Left lung (tissue), 10 donors: Measurements from ENCODE around the gene FCRL6. TPM values are rescaled to one million over a fixed set of nuclear protein-coding genes. Genes with fewer than 3 reads are reported as not detected.

Source experiments
- ATAC-seq: fragments of 200-7000 bp; cut with Tn5 transposase; one replicate; pipeline ENCODE4 v1.9.1; 2020; ENCODE audit warnings: moderate library complexity
- DNase-seq, 4 donors: peaks; one replicate each; pipeline ENCODE4 v3.0.0-alpha.2; 2013 to 2020
- H3K27ac ChIP-seq, 2 donors: fragments of 200-600 bp; sonication (generic) in 1 of 2; one replicate each; pipeline versions ENCODE4 v1.5.0 to v1.8.0; 2020 to 2021
- H3K27me3 ChIP-seq, 2 donors: fragments of 200-600 bp; sonication (generic) in 1 of 2; one replicate each; pipeline versions ENCODE4 v1.5.0 to v1.8.0; 2020 to 2021
- H3K36me3 ChIP-seq, 2 donors: fragments of 200-600 bp; sonication (generic) in 1 of 2; one replicate each; pipeline versions ENCODE4 v1.5.0 to v1.8.0; 2020 to 2021
- H3K4me1 ChIP-seq, 2 donors: fragments of 200-600 bp; one replicate each; pipeline ENCODE4 v1.8.0; 2021
- H3K4me3 ChIP-seq, 2 donors: fragments of 200-600 bp; sonication (generic) in 1 of 2; one replicate each; pipeline versions ENCODE4 v1.5.0 to v1.8.0; 2020 to 2021; ENCODE audit warnings: mild to moderate bottlenecking in 1 of 2
- H3K9me3 ChIP-seq, 2 donors: fragments of 200-600 bp; sonication (generic) in 1 of 2; one replicate each; pipeline versions ENCODE4 v1.5.0 to v1.8.0; 2020 to 2021
- intact Hi-C, 2 donors: fragments of 100-400 bp; cut with DNase I; formaldehyde crosslinking; loops; one replicate each; pipeline versions ENCODE4 v1.11.2 to v1.14.2; 2022
- polyA plus RNA-seq, 6 donors: library from polyadenylated mRNA; unstranded; fragments of 120-200 nt; gene quantifications; one replicate each; pipeline ENCODE4 v1.2.1, GENCODE V29; 2013; ENCODE audit not compliant: insufficient read length in 6 of 6
- total RNA-seq, 2 donors: library from RNA; stranded (reverse); fragmentation: NEBNext Ultra II Directional; extraction: Animal tissue kit (Norgen Biotek cat#: 25700); gene quantifications; one replicate each; pipeline ENCODE4 v1.2.1, GENCODE V29; 2021
- TF ChIP-seq, protein P1 (sequence below), 2 donors: fragments of 200-600 bp; sonication (generic) in 1 of 2; IDR thresholded peaks; one replicate each; pipeline versions ENCODE4 v1.5.0 to v1.8.0; 2021; ENCODE audit warnings: antibody characterized with exemption in 2 of 2
- donor health status: DM: no; HTN: yes; CAD: no.
- donor health status: DM: no; HTN: no; CAD: no.

Gene FCRL6
- total and polyA plus RNA-seq, 8 donors: 0.38 to 2.2 (median 0.50) TPM

DNA sequence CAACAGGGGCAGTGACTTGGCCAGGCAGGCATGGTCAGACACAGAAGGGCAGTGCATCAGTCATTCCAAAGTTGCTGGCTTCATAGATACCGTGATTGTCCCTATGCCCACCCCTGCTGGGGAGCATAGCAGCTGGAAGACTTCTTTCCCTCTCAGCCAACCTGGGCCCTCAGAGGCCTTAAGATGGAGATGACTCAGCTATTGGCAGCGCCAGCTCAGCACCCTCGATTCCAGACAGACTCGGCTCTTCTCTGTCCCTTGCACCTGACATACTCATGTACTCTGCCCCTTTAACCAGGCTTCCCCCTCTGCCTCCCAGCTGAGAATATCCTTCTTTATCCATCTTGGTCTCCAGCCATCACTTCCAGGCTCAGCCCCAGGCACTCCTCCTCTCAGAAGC, 41.3 kb downstream of the FCRL6 start:
- H3K9me3 ChIP-seq: no peaks in the 10 kb centered on the region
- ATAC-seq: no peak
- no peak overlapping the region for H3K27ac ChIP-seq
- intact Hi-C loops: no loop called here
- no peaks in the 10 kb centered on the region for H3K27me3 ChIP-seq
- H3K4me1 ChIP-seq: peaks cover 0 to 7% of the 10 kb centered on the region in 2 donors
- no peak overlapping the region for H3K4me3 ChIP-seq
- H3K36me3 ChIP-seq: no peaks in the 10 kb centered on the region
- no peak for DNase-seq
- TF ChIP-seq, protein P1, sequence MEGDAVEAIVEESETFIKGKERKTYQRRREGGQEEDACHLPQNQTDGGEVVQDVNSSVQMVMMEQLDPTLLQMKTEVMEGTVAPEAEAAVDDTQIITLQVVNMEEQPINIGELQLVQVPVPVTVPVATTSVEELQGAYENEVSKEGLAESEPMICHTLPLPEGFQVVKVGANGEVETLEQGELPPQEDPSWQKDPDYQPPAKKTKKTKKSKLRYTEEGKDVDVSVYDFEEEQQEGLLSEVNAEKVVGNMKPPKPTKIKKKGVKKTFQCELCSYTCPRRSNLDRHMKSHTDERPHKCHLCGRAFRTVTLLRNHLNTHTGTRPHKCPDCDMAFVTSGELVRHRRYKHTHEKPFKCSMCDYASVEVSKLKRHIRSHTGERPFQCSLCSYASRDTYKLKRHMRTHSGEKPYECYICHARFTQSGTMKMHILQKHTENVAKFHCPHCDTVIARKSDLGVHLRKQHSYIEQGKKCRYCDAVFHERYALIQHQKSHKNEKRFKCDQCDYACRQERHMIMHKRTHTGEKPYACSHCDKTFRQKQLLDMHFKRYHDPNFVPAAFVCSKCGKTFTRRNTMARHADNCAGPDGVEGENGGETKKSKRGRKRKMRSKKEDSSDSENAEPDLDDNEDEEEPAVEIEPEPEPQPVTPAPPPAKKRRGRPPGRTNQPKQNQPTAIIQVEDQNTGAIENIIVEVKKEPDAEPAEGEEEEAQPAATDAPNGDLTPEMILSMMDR (IDR thresholded peaks at IDR 0.05): no peak

DNA sequence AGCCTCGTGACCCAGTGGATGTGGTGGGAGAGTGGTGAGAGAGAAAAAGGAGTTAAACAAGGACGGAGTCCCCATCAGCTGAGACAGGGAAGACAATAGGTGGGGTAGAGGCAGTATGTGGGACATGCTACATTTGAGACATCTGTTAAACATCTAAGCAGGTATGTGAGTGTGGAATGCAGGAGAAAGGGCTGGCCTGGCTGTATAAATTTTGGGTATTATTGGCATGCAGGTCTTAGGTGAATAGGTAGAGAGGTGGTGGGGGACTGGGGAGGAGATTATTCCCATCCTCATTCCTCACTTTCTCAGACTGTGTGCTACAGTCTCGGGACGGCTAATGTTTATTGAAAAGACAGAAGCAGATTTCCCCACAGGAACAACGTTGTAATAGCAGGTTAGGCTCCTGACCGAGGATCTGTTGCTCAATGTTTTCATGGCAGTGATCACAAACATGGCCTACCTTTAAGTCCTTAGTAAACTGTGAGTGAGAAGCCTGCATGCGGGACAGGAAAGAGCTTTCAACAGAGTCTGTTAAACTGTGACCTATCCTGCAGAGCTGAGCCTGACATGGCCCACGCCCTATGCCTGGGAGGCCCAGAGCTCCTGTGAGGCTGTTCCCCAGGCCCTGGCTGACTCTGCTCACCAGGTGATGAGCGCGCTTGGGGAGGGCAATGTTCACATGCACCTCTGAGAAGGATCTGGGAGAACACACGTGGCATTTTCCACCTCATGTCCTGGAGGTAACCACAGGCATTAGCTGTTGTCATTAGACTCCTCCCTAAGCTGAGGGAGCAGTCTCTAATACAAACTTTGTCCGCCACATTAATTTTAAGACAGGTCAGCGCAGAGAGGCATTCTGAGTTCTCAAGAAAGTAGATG, 43.8 kb downstream of the FCRL6 start:
- ATAC-seq (no peak), DNase-seq (no peak)
- Histone ChIP-seq H3K27me3 (no peaks in the 10 kb centered on the region), H3K4me3 (no peak overlapping the region), H3K4me1 (peaks cover 0 to 22% of the 10 kb centered on the region in 2 donors), H3K36me3 (no peaks in the 10 kb centered on the region), H3K9me3 (no peaks in the 10 kb centered on the region), H3K27ac (no peak overlapping the region)
- intact Hi-C loops: no loop called here
- TF ChIP-seq, protein P1 (IDR thresholded peaks at IDR 0.05): no peak

DNA sequence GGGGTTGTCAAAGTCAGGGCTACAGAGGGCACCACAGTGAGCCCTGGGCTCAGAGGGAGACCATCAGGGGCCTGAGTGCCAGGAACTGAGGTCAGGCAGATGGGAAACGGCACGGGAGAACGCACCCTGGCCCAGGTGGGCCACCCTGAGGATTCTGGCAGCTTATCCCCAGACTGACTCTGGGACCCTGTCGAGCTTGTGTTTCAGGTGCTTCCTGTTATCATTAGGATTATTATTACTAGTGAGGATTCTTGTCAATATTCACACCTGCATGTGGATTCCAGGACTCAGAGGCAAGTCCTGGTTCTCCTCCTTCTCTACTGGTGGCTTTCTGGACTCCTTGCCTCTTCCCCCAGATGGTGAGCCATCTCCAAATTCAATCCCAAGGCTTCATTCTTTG, 45.1 kb downstream of the FCRL6 start:
- H3K4me3 ChIP-seq: no peak overlapping the region
- no peaks in the 10 kb centered on the region for H3K27me3 ChIP-seq
- no peaks in the 10 kb centered on the region for H3K36me3 ChIP-seq
- peaks cover 0 to 22% of the 10 kb centered on the region in 2 donors for H3K4me1 ChIP-seq
- ATAC-seq (no peak), DNase-seq (no peak)
- intact Hi-C loops: no loop called here
- H3K9me3 ChIP-seq: no peaks in the 10 kb centered on the region
- TF ChIP-seq, protein P1 (IDR thresholded peaks at IDR 0.05): no peak
- H3K27ac ChIP-seq: no peak overlapping the region

DNA sequence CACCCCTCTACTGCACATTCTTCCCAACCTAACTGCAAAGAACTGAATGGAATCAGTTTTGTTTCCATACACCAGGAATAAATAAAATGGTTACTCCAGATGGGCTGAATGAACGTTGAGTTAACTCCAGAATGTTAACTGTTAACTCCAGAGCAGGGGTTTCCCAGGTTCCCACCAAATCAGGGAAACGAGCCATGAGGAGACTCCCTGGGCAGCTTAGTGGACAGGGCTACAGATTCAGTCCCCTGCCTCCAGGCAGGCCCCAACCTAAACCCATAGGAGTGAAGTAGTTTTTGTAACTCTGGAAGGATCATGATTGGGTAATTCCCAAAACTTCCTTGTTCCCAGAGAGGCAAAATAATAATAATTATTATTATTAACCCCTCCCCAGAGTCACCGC, 46.2 kb downstream of the FCRL6 start:
- DNase-seq: no peak
- TF ChIP-seq, protein P1 (IDR thresholded peaks at IDR 0.05): no peak
- no peak overlapping the region for H3K4me3 ChIP-seq
- no peak for ATAC-seq
- H3K27ac ChIP-seq: no peak overlapping the region
- H3K9me3 ChIP-seq: no peaks in the 10 kb centered on the region
- intact Hi-C loops: no loop called here
- no peaks in the 10 kb centered on the region for H3K27me3 ChIP-seq
- peaks cover 0 to 24% of the 10 kb centered on the region in 2 donors for H3K4me1 ChIP-seq
- no peaks in the 10 kb centered on the region for H3K36me3 ChIP-seq

DNA sequence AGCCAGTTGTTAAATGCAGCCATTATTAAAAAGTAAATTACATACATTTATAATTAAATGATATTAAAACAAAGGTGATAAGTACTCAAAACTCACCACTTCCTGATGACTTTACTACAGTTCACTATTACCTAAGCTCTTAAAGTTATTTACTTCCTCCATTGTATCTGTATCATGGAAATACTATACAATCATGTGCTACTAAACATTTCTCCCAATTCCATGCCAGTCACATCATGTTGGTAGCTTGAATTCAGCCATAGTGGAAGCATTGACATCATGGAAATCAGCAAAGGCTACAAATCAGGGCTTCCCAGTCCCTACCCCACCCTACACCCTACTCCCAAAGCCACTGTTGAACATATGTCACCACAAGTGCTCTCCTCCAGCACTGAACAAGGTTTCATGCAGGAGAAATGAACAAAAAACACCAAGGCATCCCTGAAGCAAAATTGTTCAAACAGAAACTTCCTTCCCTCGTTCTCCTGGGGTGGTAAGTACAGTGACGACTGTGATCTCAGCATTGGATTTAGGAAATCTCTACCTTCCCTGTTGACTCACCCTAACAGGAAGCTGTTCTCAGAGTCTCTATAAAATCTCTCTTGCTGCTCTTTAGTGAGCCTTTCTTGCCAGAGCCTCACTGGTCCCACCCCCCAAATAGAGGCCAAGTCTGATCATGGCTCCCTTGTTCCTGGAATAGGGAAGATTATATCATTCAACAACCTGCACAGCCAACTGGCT, 47.6 kb downstream of the FCRL6 start:
- no peak overlapping the region for H3K4me3 ChIP-seq

More for the DNA sequence above, 47.6 kb downstream of the FCRL6 start:
- TF ChIP-seq, protein P1 (IDR thresholded peaks at IDR 0.05): no peak
- no peak overlapping the region for H3K27ac ChIP-seq
- DNase-seq (no peak), ATAC-seq (no peak)
- no peaks in the 10 kb centered on the region for H3K9me3 ChIP-seq
- intact Hi-C loops: no loop called here
- no peaks in the 10 kb centered on the region for H3K36me3 ChIP-seq
- H3K27me3 ChIP-seq: no peaks in the 10 kb centered on the region
- H3K4me1 ChIP-seq: peaks cover 0 to 37% of the 10 kb centered on the region in 2 donors
